RCC 7860 (cell line): ENCODE measurements around the gene RABGGTA.

Source experiments
- DNase-seq: peaks from one replicate; pipeline ENCODE4 v3.0.0-alpha.2; 2015; ENCODE audit warnings: low spot score
- FAIRE-seq: peaks from 2 replicates; lab custom pipeline; 2012; peaks lifted over from hg19 to GRCh38; lab: Jason Lieb, UNC

RABGGTA gene, protein sequence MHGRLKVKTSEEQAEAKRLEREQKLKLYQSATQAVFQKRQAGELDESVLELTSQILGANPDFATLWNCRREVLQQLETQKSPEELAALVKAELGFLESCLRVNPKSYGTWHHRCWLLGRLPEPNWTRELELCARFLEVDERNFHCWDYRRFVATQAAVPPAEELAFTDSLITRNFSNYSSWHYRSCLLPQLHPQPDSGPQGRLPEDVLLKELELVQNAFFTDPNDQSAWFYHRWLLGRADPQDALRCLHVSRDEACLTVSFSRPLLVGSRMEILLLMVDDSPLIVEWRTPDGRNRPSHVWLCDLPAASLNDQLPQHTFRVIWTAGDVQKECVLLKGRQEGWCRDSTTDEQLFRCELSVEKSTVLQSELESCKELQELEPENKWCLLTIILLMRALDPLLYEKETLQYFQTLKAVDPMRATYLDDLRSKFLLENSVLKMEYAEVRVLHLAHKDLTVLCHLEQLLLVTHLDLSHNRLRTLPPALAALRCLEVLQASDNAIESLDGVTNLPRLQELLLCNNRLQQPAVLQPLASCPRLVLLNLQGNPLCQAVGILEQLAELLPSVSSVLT

GRCh38 chr14:24271134-24271833 lies at the start of gene RABGGTA:
TSS of gene RABGGTA (minus strand) at chr14:24271597. CDS start at chr14:24271115, 482 bp downstream.
- DNase-seq (peak; percentile 58), FAIRE-seq (no peak)

- DNase-seq (no peak), FAIRE-seq (no peak)
These were observed 45.9 kb upstream of the RABGGTA start for GRCh38 chr14:24317141-24317928.

- no peak for DNase-seq
- no peak for FAIRE-seq
These were observed 45.2 kb upstream of the RABGGTA start for GRCh38 chr14:24316597-24316950.

DNA sequence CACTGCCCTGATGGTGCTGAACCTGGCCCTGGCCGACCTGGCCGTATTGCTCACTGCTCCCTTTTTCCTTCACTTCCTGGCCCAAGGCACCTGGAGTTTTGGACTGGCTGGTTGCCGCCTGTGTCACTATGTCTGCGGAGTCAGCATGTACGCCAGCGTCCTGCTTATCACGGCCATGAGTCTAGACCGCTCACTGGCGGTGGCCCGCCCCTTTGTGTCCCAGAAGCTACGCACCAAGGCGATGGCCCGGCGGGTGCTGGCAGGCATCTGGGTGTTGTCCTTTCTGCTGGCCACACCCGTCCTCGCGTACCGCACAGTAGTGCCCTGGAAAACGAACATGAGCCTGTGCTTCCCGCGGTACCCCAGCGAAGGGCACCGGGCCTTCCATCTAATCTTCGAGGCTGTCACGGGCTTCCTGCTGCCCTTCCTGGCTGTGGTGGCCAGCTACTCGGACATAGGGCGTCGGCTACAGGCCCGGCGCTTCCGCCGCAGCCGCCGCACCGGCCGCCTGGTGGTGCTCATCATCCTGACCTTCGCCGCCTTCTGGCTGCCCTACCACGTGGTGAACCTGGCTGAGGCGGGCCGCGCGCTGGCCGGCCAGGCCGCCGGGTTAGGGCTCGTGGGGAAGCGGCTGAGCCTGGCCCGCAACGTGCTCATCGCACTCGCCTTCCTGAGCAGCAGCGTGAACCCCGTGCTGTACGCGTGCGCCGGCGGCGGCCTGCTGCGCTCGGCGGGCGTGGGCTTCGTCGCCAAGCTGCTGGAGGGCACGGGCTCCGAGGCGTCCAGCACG lies 44.6 kb upstream of the RABGGTA start:
- DNase-seq: no peak

GRCh38 chr14:24315243-24315806 lies 43.9 kb upstream of the RABGGTA start:
- FAIRE-seq (no peak), DNase-seq (no peak)

More for the DNA sequence above, 44.6 kb upstream of the RABGGTA start:
- no peak for FAIRE-seq

- FAIRE-seq (no peak), DNase-seq (no peak)
These were observed 43.2 kb upstream of the RABGGTA start for GRCh38 chr14:24314377-24315193.

DNA sequence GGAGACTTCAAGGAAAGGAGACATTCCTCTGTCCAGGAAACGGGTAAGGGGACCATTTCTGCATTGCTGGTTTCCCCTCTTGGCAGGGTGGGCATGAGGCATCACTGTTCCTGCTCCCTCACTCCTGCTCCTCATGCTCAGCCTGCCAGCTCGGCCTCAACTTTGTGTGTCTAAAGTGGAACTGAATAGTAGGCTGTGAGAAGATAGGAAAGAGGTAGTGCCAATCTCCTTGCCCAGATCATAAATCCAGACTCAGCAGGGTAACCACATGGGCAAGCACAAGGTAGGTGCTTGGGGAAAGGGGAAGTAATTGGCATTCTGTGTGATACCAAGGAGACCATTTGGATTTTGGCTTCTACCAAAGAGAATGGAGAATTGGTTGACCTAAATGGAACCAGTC lies 42.5 kb upstream of the RABGGTA start:
- no peak for DNase-seq
- FAIRE-seq: no peak

DNA sequence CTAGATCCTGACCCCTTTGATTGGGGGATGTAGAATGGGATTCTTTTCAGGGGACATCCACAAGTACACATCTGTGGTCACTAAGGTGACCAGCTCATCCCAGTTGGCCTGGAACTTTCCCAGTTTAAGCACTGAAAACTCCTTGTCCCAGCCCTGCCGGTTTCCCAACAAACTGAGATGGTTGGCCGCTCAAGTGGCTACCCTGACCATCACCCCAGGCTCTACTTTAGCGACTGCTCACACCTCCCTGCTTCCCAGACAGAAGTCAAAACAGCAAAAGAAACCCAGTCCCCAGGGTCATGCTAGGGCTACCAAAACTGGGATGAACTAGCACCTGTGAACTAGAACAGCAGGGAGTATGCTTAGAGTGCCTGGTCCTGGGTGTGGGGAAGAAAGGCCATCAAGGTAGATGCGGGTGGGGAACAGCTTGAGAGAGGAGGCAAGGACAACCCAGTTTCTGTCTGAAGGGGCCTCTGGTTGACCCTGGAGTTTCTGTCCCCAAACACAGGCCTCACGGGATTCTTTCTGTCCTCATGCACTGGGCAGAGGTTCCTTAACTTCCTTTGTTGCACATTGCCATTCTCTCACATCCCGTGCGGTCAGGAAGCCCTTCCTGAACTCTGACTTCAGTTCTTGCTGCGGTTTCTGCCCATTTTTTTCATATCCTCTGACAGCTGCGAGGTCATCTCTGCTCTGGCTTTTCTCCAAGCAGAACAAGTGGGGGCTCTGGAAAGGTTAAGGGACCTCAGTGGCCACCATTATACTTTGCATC lies 41.5 kb upstream of the RABGGTA start:
- DNase-seq (peak; percentile 6), FAIRE-seq (no peak)

DNA sequence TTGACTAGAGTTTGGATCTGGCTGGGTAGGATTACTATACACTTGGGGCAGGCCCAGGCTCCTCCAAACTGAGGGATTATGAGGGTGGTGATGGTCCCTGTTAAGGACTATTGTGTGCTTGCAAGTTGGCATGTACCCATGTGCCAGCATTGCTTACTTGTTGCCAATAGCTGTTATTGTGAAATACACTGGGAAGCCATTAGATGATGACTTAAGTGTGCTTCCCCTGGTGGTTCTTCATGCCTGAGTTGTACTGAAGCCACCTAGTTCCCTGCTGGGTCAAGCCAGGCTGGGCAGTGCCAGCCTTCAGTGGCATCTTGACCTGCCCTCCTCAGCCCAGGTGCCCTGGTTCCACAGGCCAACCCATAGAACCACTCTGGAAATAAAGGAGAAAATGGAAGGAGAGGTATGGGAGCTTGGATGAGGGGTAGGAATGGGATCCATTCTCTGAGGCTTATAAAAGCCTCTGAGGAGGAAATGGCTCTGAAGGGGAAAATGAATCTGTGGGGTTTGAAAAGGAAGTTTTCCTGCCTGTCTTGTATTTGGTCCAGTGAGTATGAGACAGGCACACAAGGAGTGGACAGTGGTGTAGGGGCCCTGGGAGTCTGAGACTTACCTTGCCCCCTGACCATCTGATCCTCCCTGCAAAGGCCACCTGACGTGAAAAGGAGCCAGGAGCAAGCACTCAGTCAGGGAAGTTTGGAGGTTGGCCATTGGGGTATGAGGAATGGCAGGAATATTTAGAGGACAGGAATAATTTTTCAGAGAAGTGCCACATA lies 40.6 kb upstream of the RABGGTA start:
- DNase-seq (no peak), FAIRE-seq (no peak)

DNA sequence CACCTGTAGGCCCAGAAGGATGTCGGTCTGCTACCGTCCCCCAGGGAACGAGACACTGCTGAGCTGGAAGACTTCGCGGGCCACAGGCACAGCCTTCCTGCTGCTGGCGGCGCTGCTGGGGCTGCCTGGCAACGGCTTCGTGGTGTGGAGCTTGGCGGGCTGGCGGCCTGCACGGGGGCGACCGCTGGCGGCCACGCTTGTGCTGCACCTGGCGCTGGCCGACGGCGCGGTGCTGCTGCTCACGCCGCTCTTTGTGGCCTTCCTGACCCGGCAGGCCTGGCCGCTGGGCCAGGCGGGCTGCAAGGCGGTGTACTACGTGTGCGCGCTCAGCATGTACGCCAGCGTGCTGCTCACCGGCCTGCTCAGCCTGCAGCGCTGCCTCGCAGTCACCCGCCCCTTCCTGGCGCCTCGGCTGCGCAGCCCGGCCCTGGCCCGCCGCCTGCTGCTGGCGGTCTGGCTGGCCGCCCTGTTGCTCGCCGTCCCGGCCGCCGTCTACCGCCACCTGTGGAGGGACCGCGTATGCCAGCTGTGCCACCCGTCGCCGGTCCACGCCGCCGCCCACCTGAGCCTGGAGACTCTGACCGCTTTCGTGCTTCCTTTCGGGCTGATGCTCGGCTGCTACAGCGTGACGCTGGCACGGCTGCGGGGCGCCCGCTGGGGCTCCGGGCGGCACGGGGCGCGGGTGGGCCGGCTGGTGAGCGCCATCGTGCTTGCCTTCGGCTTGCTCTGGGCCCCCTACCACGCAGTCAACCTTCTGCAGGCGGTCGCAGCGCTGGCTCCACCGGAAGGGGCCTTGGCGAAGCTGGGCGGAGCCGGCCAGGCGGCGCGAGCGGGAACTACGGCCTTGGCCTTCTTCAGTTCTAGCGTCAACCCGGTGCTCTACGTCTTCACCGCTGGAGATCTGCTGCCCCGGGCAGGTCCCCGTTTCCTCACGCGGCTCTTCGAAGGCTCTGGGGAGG lies 39.5 kb upstream of the RABGGTA start, which contains the start of gene LTB4R:
TSS of gene LTB4R (plus strand) at position 857 of the 959 bp plus-strand sequence. CDS start 4,150 bp downstream, outside the sequence.
- no peak for DNase-seq

DNA sequence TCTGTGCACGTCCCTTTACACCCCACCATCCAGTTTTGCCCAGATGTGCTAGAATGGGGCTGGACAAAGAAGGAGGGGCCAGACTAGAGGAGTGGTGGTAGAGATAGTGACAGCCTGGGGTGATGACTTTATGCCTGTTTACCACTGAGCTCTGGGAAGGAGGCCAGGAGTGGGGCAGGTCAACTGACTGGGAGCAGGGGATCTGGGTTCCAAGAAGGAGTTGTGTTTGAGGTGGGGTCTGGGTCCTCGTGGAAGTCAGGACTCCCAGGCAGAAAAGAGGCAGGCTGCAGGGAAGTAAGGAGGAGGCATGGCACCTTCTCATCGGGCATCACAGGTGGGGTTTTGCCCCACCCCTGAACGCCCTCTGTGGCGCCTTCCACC lies 38.9 kb upstream of the RABGGTA start:
- FAIRE-seq (no peak), DNase-seq (no peak)

More for the DNA sequence above, 39.5 kb upstream of the RABGGTA start, which contains the start of gene LTB4R:
- FAIRE-seq: no peak

DNA sequence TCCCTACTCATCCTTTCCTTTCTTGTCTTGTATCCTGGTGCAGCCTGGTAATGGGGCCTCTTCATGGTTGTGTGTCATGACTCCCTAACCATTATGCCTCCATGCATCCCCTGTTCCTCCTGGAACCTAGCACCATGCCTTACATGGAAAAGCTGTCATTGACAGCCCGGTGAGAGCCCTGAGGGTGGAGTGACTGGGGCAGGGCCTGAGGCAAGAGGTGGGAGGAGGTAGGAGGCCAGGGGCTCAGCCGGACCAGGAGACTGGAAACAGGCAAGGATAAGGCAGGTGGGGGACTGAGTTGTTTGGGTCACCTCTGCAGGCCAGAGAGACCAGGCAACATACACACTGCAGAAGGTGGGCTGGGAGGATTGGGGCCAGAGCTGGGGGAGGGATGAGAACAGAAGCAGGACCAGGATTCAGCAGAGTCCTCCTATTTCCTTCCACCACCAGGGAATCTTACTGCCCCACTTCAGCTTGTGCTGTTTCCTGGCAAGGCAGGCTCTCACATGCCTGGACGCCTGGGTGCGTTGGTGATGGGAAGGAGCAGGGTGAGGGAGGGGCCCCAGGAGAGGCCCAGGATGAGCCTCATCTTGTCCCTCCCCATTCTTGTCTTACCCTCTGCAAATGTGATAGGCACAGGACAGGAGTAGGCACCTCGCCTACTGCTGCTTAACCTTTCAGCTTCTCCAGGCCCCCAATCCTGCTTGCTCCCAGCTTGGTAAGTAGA lies 38.3 kb upstream of the RABGGTA start, which contains the start of gene LTB4R2:
TSS of gene LTB4R2 (plus strand) at position 603 of the 727 bp plus-strand sequence. CDS start 525 bp downstream, outside the sequence.
- no peak for FAIRE-seq
- no peak for DNase-seq

GRCh38 chr14:24308342-24309124 lies 37.1 kb upstream of the RABGGTA start:
- FAIRE-seq: no peak
- DNase-seq: no peak

GRCh38 chr14:24307575-24308341 lies 36.4 kb upstream of the RABGGTA start, which contains the start of gene CIDEB:
TSS of gene CIDEB (minus strand) at chr14:24307977. CDS start at chr14:24307858, 119 bp downstream.
- FAIRE-seq (no peak), DNase-seq (peak; percentile 24)
